Nephron (organoid): ENCODE measurements around the gene TMEM63B.
A peak's percentile ranks its signal among the peaks of the same experiment; 100 is the strongest.
"Not testable (repeated sequence)": the region's sequence is repeated elsewhere in the genome, so short reads cannot be mapped to it uniquely, and the experiment has no call there.

Experiments
- H3K27ac Mint-ChIP-seq, 3 experiments: 2 replicates each; pipeline ENCODE4 v1.8.0; 2020; ENCODE audit warnings: mixed read lengths in 3 of 3, mild to moderate bottlenecking in 2 of 3, moderate library complexity in 1 of 3
- H3K27me3 Mint-ChIP-seq: 2 replicates; pipeline ENCODE4 v1.8.0; 2021; ENCODE audit warnings: low read depth, mild to moderate bottlenecking, moderate library complexity, mixed read lengths
- H3K36me3 Mint-ChIP-seq: 2 replicates; pipeline ENCODE4 v1.8.0; 2020; ENCODE audit warnings: low read depth, mixed read lengths
- H3K4me1 Mint-ChIP-seq: 2 replicates; pipeline ENCODE4 v1.8.0; 2020; ENCODE audit warnings: mixed read lengths
- H3K4me3 Mint-ChIP-seq, 3 experiments: 2 replicates each; pipeline ENCODE4 v1.8.0; 2020; ENCODE audit warnings: mild to moderate bottlenecking in 3 of 3, mixed read lengths in 3 of 3, moderate library complexity in 2 of 3
- H3K9me3 Mint-ChIP-seq: 2 replicates; pipeline ENCODE4 v1.8.0; 2020; ENCODE audit warnings: mixed read lengths
- TF ChIP-seq, protein P1 (sequence below), 3 experiments: fragments of 200-600 bp; sonication (generic); IDR thresholded peaks; one replicate each; pipeline ENCODE4 v1.5.0; 2021; ENCODE audit warnings: antibody characterized with exemption in 3 of 3; ENCODE audit not compliant: unreplicated experiment in 3 of 3

The TMEM63B gene

DNA sequence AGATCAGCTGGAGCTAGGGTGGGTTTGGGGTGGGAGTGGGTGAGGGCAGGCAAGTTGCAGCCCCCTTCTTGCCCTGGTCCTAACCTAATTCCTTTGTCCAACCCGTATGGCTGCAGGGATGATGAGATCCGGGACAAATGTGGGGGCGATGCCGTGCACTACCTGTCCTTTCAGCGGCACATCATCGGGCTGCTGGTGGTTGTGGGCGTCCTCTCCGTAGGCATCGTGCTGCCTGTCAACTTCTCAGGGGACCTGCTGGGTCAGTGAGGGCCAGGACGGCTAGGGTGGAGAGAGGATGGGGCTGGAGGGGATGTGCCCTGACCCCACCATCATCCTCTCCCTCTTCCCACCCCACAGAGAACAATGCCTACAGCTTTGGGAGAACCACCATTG lies 12.0 kb downstream of the TMEM63B start:
- TF ChIP-seq, protein P1, sequence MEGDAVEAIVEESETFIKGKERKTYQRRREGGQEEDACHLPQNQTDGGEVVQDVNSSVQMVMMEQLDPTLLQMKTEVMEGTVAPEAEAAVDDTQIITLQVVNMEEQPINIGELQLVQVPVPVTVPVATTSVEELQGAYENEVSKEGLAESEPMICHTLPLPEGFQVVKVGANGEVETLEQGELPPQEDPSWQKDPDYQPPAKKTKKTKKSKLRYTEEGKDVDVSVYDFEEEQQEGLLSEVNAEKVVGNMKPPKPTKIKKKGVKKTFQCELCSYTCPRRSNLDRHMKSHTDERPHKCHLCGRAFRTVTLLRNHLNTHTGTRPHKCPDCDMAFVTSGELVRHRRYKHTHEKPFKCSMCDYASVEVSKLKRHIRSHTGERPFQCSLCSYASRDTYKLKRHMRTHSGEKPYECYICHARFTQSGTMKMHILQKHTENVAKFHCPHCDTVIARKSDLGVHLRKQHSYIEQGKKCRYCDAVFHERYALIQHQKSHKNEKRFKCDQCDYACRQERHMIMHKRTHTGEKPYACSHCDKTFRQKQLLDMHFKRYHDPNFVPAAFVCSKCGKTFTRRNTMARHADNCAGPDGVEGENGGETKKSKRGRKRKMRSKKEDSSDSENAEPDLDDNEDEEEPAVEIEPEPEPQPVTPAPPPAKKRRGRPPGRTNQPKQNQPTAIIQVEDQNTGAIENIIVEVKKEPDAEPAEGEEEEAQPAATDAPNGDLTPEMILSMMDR (IDR thresholded peaks at IDR 0.05; ENCODE audit: unreplicated experiment in 3 of 3): no peak
- peaks cover 52% of the 10 kb centered on the region for H3K36me3 Mint-ChIP-seq
- H3K27me3 Mint-ChIP-seq: no peaks in the 10 kb centered on the region
- no peaks in the 10 kb centered on the region for H3K9me3 Mint-ChIP-seq
- peak overlapping the region in 1 of 3 experiments; percentile 75 for H3K27ac Mint-ChIP-seq
- H3K4me1 Mint-ChIP-seq: peaks cover 19% of the 10 kb centered on the region
- no peak overlapping the region for H3K4me3 Mint-ChIP-seq

DNA sequence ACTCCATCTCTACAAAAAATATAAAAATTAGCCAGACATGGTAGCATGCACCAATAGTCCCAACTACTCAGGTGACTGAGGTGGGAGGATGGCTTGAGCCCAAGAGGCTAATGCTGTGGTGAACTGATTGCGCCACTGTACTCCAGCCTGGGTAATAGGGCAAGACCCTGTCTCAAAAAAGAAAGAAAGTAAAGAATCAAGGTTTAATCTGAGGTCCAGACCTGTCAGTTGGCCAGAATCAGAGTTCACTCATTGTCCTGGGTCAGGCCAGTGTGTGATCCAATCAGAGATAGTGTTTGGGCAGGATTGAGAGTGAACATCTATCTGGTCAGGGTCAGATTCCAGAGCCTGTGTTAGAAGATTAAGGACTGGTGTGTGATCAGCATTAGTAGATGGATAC lies 15.5 kb downstream of the TMEM63B start:
- Mint-ChIP-seq H3K9me3 (no peaks in the 10 kb centered on the region), H3K4me1 (no peaks in the 10 kb centered on the region), H3K36me3 (peaks cover 69% of the 10 kb centered on the region), H3K27ac (no peak overlapping the region), H3K27me3 (no peaks in the 10 kb centered on the region), H3K4me3 (no peak overlapping the region)
- TF ChIP-seq, protein P1 (IDR thresholded peaks at IDR 0.05; ENCODE audit: unreplicated experiment in 3 of 3): no peak

GRCh38 chr6:44143731-44144130 lies 16.4 kb downstream of the TMEM63B start:
- Mint-ChIP-seq H3K27ac (no peak overlapping the region), H3K4me1 (no peaks in the 10 kb centered on the region), H3K27me3 (no peaks in the 10 kb centered on the region), H3K36me3 (peaks cover 76% of the 10 kb centered on the region), H3K9me3 (no peaks in the 10 kb centered on the region), H3K4me3 (no peak overlapping the region)
- TF ChIP-seq, protein P1 (IDR thresholded peaks at IDR 0.05; ENCODE audit: unreplicated experiment in 3 of 3): no peak

DNA sequence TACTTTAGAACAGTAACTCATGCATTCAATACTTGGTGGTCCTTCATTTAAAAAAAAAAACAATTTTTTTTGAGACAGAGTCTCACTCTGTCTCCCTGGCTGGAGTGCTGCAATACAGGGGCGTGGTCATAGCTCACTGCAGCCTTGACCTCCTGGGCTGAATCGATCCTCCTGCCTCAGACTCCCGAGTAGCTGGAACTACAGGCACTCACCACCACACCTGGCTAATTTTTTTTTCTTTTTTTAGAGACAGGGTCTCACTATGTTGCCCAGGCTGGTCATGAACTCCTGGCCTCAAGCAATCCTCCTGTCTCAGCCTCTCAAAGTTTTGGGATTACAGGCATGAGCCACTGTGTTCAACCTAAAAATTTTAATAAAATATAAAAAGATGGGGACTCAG lies 17.2 kb downstream of the TMEM63B start:
- H3K27me3 Mint-ChIP-seq: not testable (repeated sequence)

DNA sequence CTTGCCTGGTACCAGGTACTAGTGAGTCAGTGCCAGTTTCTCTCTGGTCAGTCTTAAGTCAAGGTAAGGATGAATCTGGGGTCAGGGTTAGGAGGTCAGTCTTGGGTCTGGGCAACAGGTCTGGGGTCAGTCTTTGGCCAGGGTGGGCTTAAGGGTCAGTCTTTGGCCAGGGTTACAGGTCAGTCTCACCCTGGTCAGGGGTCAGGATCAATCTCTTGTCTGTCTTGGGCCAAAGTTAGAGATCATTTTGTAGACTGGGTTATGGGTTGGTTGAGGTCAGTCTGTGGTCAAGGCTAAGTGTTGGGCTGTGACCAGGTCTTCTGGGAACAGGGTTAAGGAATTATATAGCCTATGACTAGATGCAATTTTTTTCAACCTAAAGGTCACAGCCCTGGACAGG lies 18.5 kb downstream of the TMEM63B start:
- Mint-ChIP-seq H3K27ac (no peak overlapping the region), H3K9me3 (no peaks in the 10 kb centered on the region), H3K4me1 (no peaks in the 10 kb centered on the region), H3K36me3 (peaks cover 70% of the 10 kb centered on the region), H3K27me3 (no peaks in the 10 kb centered on the region), H3K4me3 (no peak overlapping the region)
- TF ChIP-seq, protein P1 (IDR thresholded peaks at IDR 0.05; ENCODE audit: unreplicated experiment in 3 of 3): no peak

More for the DNA sequence above, 17.2 kb downstream of the TMEM63B start:
- not testable (repeated sequence) for H3K4me3 Mint-ChIP-seq, H3K27ac Mint-ChIP-seq, H3K9me3 Mint-ChIP-seq, H3K4me1 Mint-ChIP-seq
- peaks cover 77% of the 10 kb centered on the region for H3K36me3 Mint-ChIP-seq

DNA sequence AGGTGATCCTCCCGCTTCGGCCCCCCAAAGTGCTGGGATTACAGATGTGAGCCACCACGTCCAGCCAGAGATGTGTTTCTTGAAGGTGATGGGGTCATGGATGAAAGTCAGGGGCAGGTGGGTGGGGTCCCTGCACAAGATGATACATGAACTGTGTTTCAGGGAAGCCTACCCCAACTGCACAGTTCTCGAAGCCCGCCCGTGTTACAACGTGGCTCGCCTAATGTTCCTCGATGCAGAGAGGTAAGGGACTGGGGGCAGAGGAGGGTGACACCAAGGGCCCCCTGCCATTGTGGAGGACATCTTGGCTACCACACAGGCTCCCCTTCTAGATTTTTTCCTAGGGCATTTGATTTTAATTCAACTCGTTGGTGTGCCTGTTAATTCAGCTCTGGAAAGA lies 19.3 kb downstream of the TMEM63B start:
- Mint-ChIP-seq H3K27me3 (no peaks in the 10 kb centered on the region), H3K9me3 (no peaks in the 10 kb centered on the region), H3K27ac (no peak overlapping the region), H3K4me3 (no peak overlapping the region), H3K36me3 (peaks cover 65% of the 10 kb centered on the region), H3K4me1 (no peaks in the 10 kb centered on the region)
- TF ChIP-seq, protein P1 (IDR thresholded peaks at IDR 0.05; ENCODE audit: unreplicated experiment in 3 of 3): no peak
